HUES48 (cell line): ENCODE measurements around the gene PRDM8.

ENCODE experiments used
- H3K27ac ChIP-seq: one replicate; pipeline ENCODE4 v1.7.0; 2013; ENCODE audit warnings: low read depth, low read length, inconsistent platforms
- H3K27me3 ChIP-seq: 2 replicates; pipeline ENCODE4 v1.6.1; 2013; ENCODE audit warnings: mild to moderate bottlenecking, low read length; ENCODE audit not compliant: control insufficient read depth, insufficient read depth
- H3K36me3 ChIP-seq: 2 replicates; pipeline ENCODE4 v1.6.1; 2013; ENCODE audit warnings: low read length; ENCODE audit not compliant: control insufficient read depth, insufficient read depth
- H3K4me1 ChIP-seq: 2 replicates; pipeline ENCODE4 v1.6.1; 2013; ENCODE audit warnings: mild to moderate bottlenecking, low read length; ENCODE audit not compliant: control insufficient read depth, insufficient read depth
- H3K4me3 ChIP-seq: 2 replicates; pipeline ENCODE4 v1.5.1; 2013; ENCODE audit warnings: mild to moderate bottlenecking, low read depth, low read length
- H3K9ac ChIP-seq: 2 replicates; pipeline ENCODE4 v1.6.1; 2013; ENCODE audit warnings: mild to moderate bottlenecking, low read depth, low read length, moderate library complexity
- H3K9me3 ChIP-seq: 2 replicates; pipeline ENCODE4 v1.6.1; 2013; ENCODE audit warnings: low read length; ENCODE audit not compliant: control insufficient read depth, insufficient read depth

The PRDM8 gene

GRCh38 chr4:80202741-80203553 is 5.6 kb downstream of the PRDM8 start:
- Histone ChIP-seq H3K27ac (no peak overlapping the region), H3K27me3 (peaks cover 100% of the 10 kb centered on the region), H3K4me1 (peaks cover 20% of the 10 kb centered on the region; the same call in 1 of the 2 replicates), H3K36me3 (no peaks in the 10 kb centered on the region), H3K9ac (no peak overlapping the region), H3K4me3 (peak overlapping the region; percentile 53), H3K9me3 (no peaks in the 10 kb centered on the region)

GRCh38 chr4:80204433-80205011 is 7.2 kb downstream of the PRDM8 start:
- Histone ChIP-seq H3K36me3 (no peaks in the 10 kb centered on the region), H3K9ac (no peak overlapping the region), H3K9me3 (no peaks in the 10 kb centered on the region), H3K27me3 (peaks cover 100% of the 10 kb centered on the region), H3K27ac (no peak overlapping the region), H3K4me1 (peaks cover 17% of the 10 kb centered on the region; the same call in 1 of the 2 replicates), H3K4me3 (no peak overlapping the region)

DNA sequence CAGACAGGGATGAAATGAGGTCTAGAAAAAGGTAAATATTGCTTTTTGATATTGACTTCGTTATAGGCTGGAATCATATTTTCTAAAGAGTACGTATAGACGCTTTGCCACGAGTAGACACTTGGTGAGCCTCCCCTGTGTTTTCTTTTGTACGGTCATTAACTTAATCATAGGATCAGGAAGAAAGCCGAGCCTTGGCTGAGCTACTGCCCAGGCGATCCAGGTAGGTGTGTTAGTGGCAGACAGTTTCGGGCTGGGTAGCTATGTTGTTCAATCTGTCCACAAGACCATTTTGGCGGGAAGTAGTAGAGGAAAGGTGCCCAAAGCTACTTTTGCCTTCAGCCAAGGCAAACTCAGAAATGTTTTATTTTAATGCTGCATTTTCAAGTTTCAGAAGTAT is 8.8 kb downstream of the PRDM8 start:
- Histone ChIP-seq H3K27me3 (peaks cover 100% of the 10 kb centered on the region), H3K4me3 (no peak overlapping the region)

GRCh38 chr4:80206521-80207171 is 9.3 kb downstream of the PRDM8 start:
- Histone ChIP-seq H3K4me3 (peak overlapping the region; percentile 42), H3K4me1 (peaks cover 14% of the 10 kb centered on the region; the same call in 1 of the 2 replicates), H3K27me3 (peaks cover 100% of the 10 kb centered on the region)

More for the DNA sequence above, 8.8 kb downstream of the PRDM8 start:
- Histone ChIP-seq H3K27ac (no peak overlapping the region), H3K36me3 (no peaks in the 10 kb centered on the region), H3K9me3 (no peaks in the 10 kb centered on the region), H3K9ac (no peak overlapping the region), H3K4me1 (peaks cover 17% of the 10 kb centered on the region; the same call in 1 of the 2 replicates)

DNA sequence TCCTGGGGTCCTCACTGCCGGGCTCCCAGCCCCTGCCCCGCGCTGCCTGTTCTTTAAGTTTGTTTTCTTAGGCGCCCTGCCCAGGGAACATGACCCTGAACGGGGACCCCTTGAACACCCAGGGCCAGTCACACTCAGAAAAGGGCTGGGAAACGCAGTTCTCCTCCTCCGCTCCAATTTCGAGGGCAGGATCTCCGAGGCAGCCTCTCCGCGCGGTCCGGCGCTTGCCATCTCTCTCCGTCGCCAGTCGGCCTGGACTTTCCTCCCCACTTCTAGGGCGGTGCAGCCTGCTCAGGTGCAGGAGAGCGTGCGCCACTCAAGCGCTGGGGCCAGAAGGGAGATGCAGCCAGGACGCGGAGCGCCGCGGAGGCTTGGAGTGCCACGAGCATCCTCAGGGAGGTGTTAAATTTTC is 9.9 kb downstream of the PRDM8 start:
- Histone ChIP-seq H3K36me3 (no peaks in the 10 kb centered on the region), H3K9me3 (no peaks in the 10 kb centered on the region), H3K4me1 (peaks cover 10% of the 10 kb centered on the region; the same call in 1 of the 2 replicates), H3K4me3 (peak overlapping the region; percentile 42), H3K27ac (no peak overlapping the region), H3K9ac (no peak overlapping the region), H3K27me3 (peaks cover 99% of the 10 kb centered on the region)

More at GRCh38 chr4:80206521-80207171, 9.3 kb downstream of the PRDM8 start:
- Histone ChIP-seq H3K36me3 (no peaks in the 10 kb centered on the region), H3K9me3 (no peaks in the 10 kb centered on the region), H3K27ac (no peak overlapping the region), H3K9ac (no peak overlapping the region)

GRCh38 chr4:80207664-80208063 is 10.4 kb downstream of the PRDM8 start:
- H3K27me3 ChIP-seq = peaks cover 98% of the 10 kb centered on the region

GRCh38 chr4:80208610-80209339 is 11.5 kb downstream of the PRDM8 start:
- Histone ChIP-seq H3K9ac (no peak overlapping the region), H3K36me3 (no peaks in the 10 kb centered on the region), H3K27me3 (peaks cover 96% of the 10 kb centered on the region), H3K4me3 (no peak overlapping the region), H3K4me1 (0 out of 2 replicates have a peak, but pooled peaks cover 10% of the 10 kb centered on the region), H3K27ac (no peak overlapping the region), H3K9me3 (no peaks in the 10 kb centered on the region)

More at GRCh38 chr4:80207664-80208063, 10.4 kb downstream of the PRDM8 start:
- Histone ChIP-seq H3K4me1 (peaks cover 10% of the 10 kb centered on the region; the same call in 1 of the 2 replicates), H3K9ac (no peak overlapping the region), H3K36me3 (no peaks in the 10 kb centered on the region), H3K27ac (no peak overlapping the region), H3K9me3 (no peaks in the 10 kb centered on the region), H3K4me3 (no peak overlapping the region)

GRCh38 chr4:80209340-80209701 is 12.0 kb downstream of the PRDM8 start:
- Histone ChIP-seq H3K9ac (no peak overlapping the region), H3K4me3 (no peak overlapping the region), H3K36me3 (no peaks in the 10 kb centered on the region), H3K4me1 (0 out of 2 replicates have a peak, but pooled peaks cover 8% of the 10 kb centered on the region), H3K27me3 (peaks cover 95% of the 10 kb centered on the region), H3K9me3 (no peaks in the 10 kb centered on the region), H3K27ac (no peak overlapping the region)

DNA sequence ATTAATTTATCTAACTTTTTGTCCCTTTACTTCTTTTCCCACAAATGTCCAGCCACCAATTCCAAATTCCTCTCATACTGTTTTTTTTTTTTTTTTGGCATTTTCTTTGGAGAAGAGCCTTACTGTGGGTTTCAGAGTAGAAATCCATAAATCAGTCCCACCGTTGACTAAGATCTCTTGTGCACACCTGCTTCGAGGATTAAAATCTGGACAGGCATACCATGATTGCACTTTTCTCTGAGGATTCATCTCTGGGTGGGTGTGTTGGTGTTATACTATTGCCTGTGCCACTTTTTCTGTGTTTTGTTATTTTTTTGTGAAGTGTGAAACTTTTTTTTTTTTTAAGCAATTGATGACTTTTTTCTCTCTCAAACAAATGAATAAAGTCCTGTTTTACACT is 13.2 kb downstream of the PRDM8 start:
- H3K4me1 ChIP-seq = 0 out of 2 replicates have a peak, but pooled peaks cover 4% of the 10 kb centered on the region
- peaks cover 94% of the 10 kb centered on the region for H3K27me3 ChIP-seq
- no peaks in the 10 kb centered on the region for H3K9me3 ChIP-seq

DNA sequence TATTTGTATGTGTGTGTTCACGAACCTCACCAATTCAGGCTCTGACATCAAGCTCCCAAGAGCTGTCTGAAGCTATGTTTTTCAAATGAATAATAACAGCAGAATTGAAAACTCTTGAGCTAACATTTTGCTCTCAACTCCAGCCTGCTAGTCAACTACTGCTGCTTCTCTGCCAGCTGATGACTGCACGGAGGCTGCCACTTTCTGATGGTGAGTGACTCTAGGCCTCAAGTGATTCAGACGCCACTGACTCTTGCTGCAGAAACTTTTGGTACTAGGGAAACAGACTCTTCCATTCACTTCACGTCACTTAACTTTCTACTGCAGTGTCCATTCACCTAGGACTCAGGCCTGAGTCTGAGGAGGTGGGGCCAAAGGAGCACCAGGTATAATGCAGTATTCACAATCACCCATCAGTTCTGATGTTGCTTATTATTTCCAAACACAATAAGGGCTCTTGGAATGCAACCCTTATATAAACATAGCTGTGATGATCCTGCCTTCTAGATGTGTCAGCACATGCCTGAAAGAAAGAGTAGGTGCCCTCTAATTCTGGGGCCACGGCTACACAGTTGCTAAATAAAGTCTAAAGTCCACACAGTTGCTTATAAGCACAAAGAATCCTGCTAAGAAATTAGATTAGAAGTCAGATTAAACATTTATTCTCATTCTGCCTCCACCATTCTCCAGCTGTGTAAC is 16.0 kb downstream of the PRDM8 start:
- H3K27me3 ChIP-seq = peaks cover 80% of the 10 kb centered on the region
- no peaks in the 10 kb centered on the region for H3K9me3 ChIP-seq
- H3K9ac ChIP-seq = no peak overlapping the region
- no peaks in the 10 kb centered on the region for H3K36me3 ChIP-seq
- H3K27ac ChIP-seq = no peak overlapping the region
- H3K4me3 ChIP-seq = no peak overlapping the region
- H3K4me1 ChIP-seq = no peaks in the 10 kb centered on the region

More for the DNA sequence above, 13.2 kb downstream of the PRDM8 start:
- Histone ChIP-seq H3K36me3 (no peaks in the 10 kb centered on the region), H3K9ac (no peak overlapping the region), H3K4me3 (no peak overlapping the region), H3K27ac (no peak overlapping the region)
